GM19023 (cell line): Measurements from ENCODE around the gene GPC3.
"Not testable (repeated sequence)": the region's sequence is repeated elsewhere in the genome, so short reads cannot be mapped to it uniquely, and the experiment has no call there.

Source experiments
- ATAC-seq: cut with Tn5 transposase; IDR thresholded peaks from one replicate; pipeline ENCODE4 v1.9.1; 2021; ENCODE audit warnings: mild to moderate bottlenecking, moderate library complexity; ENCODE audit not compliant: unreplicated experiment

Gene GPC3

GRCh38 chrX:133999031-133999705 lies 13.8 kb upstream of the GPC3 start:
- ATAC-seq = no peak

- ATAC-seq = no peak
Observed at GRCh38 chrX:133995759-133996158, 10.4 kb upstream of the GPC3 start.

- no peak for ATAC-seq
Observed at GRCh38 chrX:133994576-133994975, 9.2 kb upstream of the GPC3 start.

- ATAC-seq = no peak
Observed at GRCh38 chrX:133992882-133993281, 7.5 kb upstream of the GPC3 start.

- no peak for ATAC-seq
Observed at GRCh38 chrX:133991814-133992213, 6.4 kb upstream of the GPC3 start.

- not testable (repeated sequence) for ATAC-seq
Observed at GRCh38 chrX:133991057-133991456, 5.7 kb upstream of the GPC3 start.

- no peak for ATAC-seq
Observed at GRCh38 chrX:133989993-133990392, 4.6 kb upstream of the GPC3 start.

- no peak for ATAC-seq
Observed at GRCh38 chrX:133989490-133989889, 4.1 kb upstream of the GPC3 start.

GRCh38 chrX:133988010-133988409 lies 2.6 kb upstream of the GPC3 start:
- ATAC-seq = no peak

GRCh38 chrX:133987188-133987587 lies 1.8 kb upstream of the GPC3 start:
- no peak for ATAC-seq

- ATAC-seq = no peak
Observed at GRCh38 chrX:133985967-133986683, 731 bp upstream of the GPC3 start.

GRCh38 chrX:133984857-133985163 lies 584 bp downstream of the GPC3 start:
- ATAC-seq = no peak

GRCh38 chrX:133983974-133984845 lies 1.2 kb downstream of the GPC3 start:
- no peak for ATAC-seq

GRCh38 chrX:133983256-133983973 lies 2.0 kb downstream of the GPC3 start:
- no peak for ATAC-seq

- no peak for ATAC-seq
Observed at GRCh38 chrX:133981924-133982323, 3.5 kb downstream of the GPC3 start.

- ATAC-seq = no peak
Observed at GRCh38 chrX:133980832-133981588, 4.4 kb downstream of the GPC3 start.

- no peak for ATAC-seq
Observed at GRCh38 chrX:133980406-133980805, 5.0 kb downstream of the GPC3 start.

GRCh38 chrX:133979641-133980230 lies 5.7 kb downstream of the GPC3 start:
- ATAC-seq = no peak

GRCh38 chrX:133973704-133974103 lies 11.7 kb downstream of the GPC3 start:
- no peak for ATAC-seq

GRCh38 chrX:133972916-133973315 lies 12.5 kb downstream of the GPC3 start:
- ATAC-seq = no peak
